B cell (primary cell): ENCODE results near the gene CNGB1. TPM values are rescaled to one million over a fixed set of nuclear protein-coding genes. Genes with fewer than 3 reads are reported as not detected.

Source experiments
- ATAC-seq: fragments of 200-7000 bp; cut with Tn5 transposase; one replicate; pipeline ENCODE4 v1.10.0; 2021; ENCODE audit warnings: low read depth, mild to moderate bottlenecking, moderate number of reproducible peaks, moderate library complexity
- CTCF ChIA-PET: fragments of 350-600 bp; sonication (Branson Sonifier 250); formaldehyde crosslinking; loops from one replicate; lab custom pipeline; 2021; ENCODE audit warnings: antibody characterized with exemption, inconsistent platforms; lab: Charles Lee
- POLR2A ChIA-PET: fragments of 350-600 bp; sonication (Branson Sonifier 250); formaldehyde crosslinking; loops from one replicate; lab custom pipeline; 2021; ENCODE audit warnings: antibody characterized with exemption; lab: Charles Lee
- DNase-seq: peaks from one replicate; pipeline ENCODE4 v3.0.0; 2013
- H2AFZ ChIP-seq: 2 replicates; pipeline ENCODE4 v1.6.1; 2012; ENCODE audit warnings: mild to moderate bottlenecking, low read depth, low read length; ENCODE audit not compliant: insufficient read depth, poor library complexity, severe bottlenecking
- H3K27ac ChIP-seq, 2 donors: 1 replicate in 1 of 2; 2 replicates in 1 of 2; pipeline ENCODE4 v1.5.1; 2012 to 2013; ENCODE audit warnings: low read length in 2 of 2, mild to moderate bottlenecking in 2 of 2, moderate library complexity in 1 of 2
- H3K27me3 ChIP-seq, 4 experiments: fragments of 200-600 bp in 1 of 4; sonication (generic) in 1 of 4; replicated peaks in 1 of 4; 1 replicate in 2 of 4; 2 replicates in 2 of 4; pipeline versions ENCODE4 v1.6.1 to v1.7.0; 2013 to 2016; ENCODE audit warnings: low read length in 3 of 4, mild to moderate bottlenecking in 2 of 4, mixed read lengths in 1 of 4, moderate library complexity in 1 of 4; ENCODE audit not compliant: insufficient read depth in 4 of 4, control insufficient read depth in 3 of 4; ENCODE audit errors: control extremely low read depth in 1 of 4
- H3K36me3 ChIP-seq, 2 experiments: replicated peaks in 1 of 2; 1 replicate in 1 of 2; 2 replicates in 1 of 2; pipeline versions ENCODE4 v1.6.1 to v1.7.1; 2013; ENCODE audit warnings: low read length in 1 of 2; ENCODE audit not compliant: insufficient read depth in 2 of 2, control insufficient read depth in 1 of 2; ENCODE audit errors: control extremely low read depth in 1 of 2, extremely low read depth in 1 of 2
- H3K4me1 ChIP-seq, 2 donors: fragments of 200-600 bp in 1 of 2; sonication (generic) in 1 of 2; 1 replicate in 1 of 2; 2 replicates in 1 of 2; pipeline versions ENCODE4 v1.5.1 to v1.6.1; 2013 to 2017; ENCODE audit warnings: low read length in 2 of 2; ENCODE audit not compliant: control insufficient read depth in 2 of 2, insufficient read depth in 2 of 2
- H3K4me2 ChIP-seq: replicated peaks from 2 replicates; pipeline ENCODE3; 2012; ENCODE audit warnings: mild to moderate bottlenecking, low read depth, low read length; ENCODE audit not compliant: poor library complexity, severe bottlenecking
- H3K4me3 ChIP-seq, 5 experiments: fragments of 200-600 bp in 1 of 5; sonication (generic) in 1 of 5; 1 replicate in 3 of 5; 2 replicates in 2 of 5; pipeline versions ENCODE4 v1.5.1 to v1.7.0; 2011 to 2016; ENCODE audit warnings: low read length in 4 of 5, mild to moderate bottlenecking in 4 of 5, low read depth in 2 of 5, control low read depth in 1 of 5, moderate library complexity in 1 of 5; ENCODE audit not compliant: insufficient read depth in 1 of 5; ENCODE audit errors: control extremely low read depth in 1 of 5, extremely low read depth in 1 of 5
- H3K79me2 ChIP-seq: fragments of 200-600 bp; sonication (generic); one replicate; pipeline ENCODE4 v1.6.0; 2016; ENCODE audit warnings: low read length; ENCODE audit not compliant: control insufficient read depth, insufficient read depth
- H3K9ac ChIP-seq: fragments of 200-600 bp; sonication (generic); 2 replicates; pipeline ENCODE4 v1.6.1; 2017; ENCODE audit warnings: mild to moderate bottlenecking, low read length, moderate library complexity
- H3K9me3 ChIP-seq, 3 donors: one replicate each; pipeline versions ENCODE4 v1.6.1 to v1.7.1; 2013; ENCODE audit warnings: low read length in 2 of 3; ENCODE audit not compliant: control insufficient read depth in 2 of 3, insufficient read depth in 1 of 3; ENCODE audit errors: control extremely low read depth in 1 of 3
- H4K20me1 ChIP-seq: 2 replicates; pipeline ENCODE4 v1.6.0; 2012; ENCODE audit warnings: mild to moderate bottlenecking, low read length; ENCODE audit not compliant: insufficient read depth, control insufficient read depth, poor library complexity, severe bottlenecking
- H3K27ac Mint-ChIP-seq: one replicate; pipeline ENCODE4 v1.8.0; 2021; ENCODE audit warnings: mixed read lengths
- H3K27me3 Mint-ChIP-seq: one replicate; pipeline ENCODE4 v1.8.0; 2021; ENCODE audit warnings: mixed read lengths
- H3K4me1 Mint-ChIP-seq: one replicate; pipeline ENCODE4 v1.8.0; 2021; ENCODE audit warnings: mixed read lengths
- H3K4me3 Mint-ChIP-seq: one replicate; pipeline ENCODE4 v1.8.0; 2021; ENCODE audit warnings: mixed read lengths
- H3K9me3 Mint-ChIP-seq: one replicate; pipeline ENCODE4 v1.8.0; 2022; ENCODE audit warnings: mixed read lengths; ENCODE audit not compliant: insufficient read depth
- CTCF ChIP-seq: fragments of 200-600 bp; IDR thresholded peaks from one replicate; pipeline ENCODE4 v1.8.0; 2022; ENCODE audit warnings: antibody characterized with exemption, mild to moderate bottlenecking
- EZH2 ChIP-seq: IDR thresholded peaks from 2 replicates; pipeline ENCODE4 v1.6.1; 2012; ENCODE audit warnings: borderline replicate concordance, low read depth, mild to moderate bottlenecking, moderate library complexity, low read length; ENCODE audit not compliant: insufficient read depth, poor library complexity, severe bottlenecking
- WGBS: methylation state at CpG from one replicate; pipeline ENCODE4 v1.1.5; 2013; ENCODE audit warnings: missing lambda C conversion rate; ENCODE audit not compliant: insufficient coverage; 5-methylcytosine and 5-hydroxymethylcytosine counted together
- intact Hi-C: fragments of 100-400 bp; cut with micrococcal nuclease; formaldehyde crosslinking; loops from one replicate; pipeline ENCODE4 v1.10.0; 2022
- polyA plus RNA-seq: library from polyadenylated mRNA; depleted of rRNA; stranded (reverse); fragments of >200 nt; gene quantifications from 2 replicates; pipeline ENCODE4 v1.2.3, GENCODE V29; 2012
- total RNA-seq, 2 donors: library from RNA; stranded (reverse); fragments of 120-200 nt in 1 of 2; gene quantifications; 1 replicate in 1 of 2; 2 replicates in 1 of 2; pipeline versions ENCODE4 v1.2.3 to v1.2.4, GENCODE V29; 2013 to 2022

Gene CNGB1
- total and polyA plus RNA-seq, 2 donors (not counting 1 experiment from before 2014, with no cell fraction given), result not detected

DNA sequence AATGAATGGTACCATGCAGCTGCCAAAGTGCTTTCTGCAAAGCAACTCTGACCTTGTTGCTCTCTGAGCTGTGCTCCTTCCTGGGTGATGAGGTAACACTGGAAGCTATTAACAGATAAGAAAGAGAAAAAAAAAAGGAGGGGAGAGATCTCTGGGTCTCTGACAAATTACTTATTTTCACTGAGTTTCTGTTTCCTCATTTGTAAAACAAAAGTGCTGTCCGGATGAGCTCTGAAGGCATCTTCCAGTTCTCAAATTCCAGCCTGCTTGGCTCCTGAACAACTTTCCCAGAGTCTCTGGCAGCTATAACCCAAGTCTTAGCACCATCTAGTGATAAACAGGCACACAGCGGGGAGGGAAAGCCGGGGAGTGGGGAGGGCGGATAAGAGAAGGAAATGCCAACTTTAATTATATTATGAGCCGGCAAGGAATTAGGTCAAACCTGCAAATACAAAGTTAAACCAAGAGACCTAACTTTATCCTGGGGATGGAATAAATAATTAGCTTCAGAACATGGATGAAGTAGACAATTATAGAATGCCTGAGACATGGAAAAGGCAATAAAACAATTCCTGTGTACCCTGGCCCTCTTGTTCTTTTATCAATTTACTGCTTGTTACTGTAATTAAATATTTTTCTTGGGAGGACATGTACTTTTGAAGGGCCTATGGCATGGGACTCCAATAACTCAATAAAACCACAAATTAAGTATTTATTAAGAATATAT is 107.3 kb downstream of the CNGB1 start:
- H3K9me3 ChIP-seq, result no peaks in the 10 kb centered on the region
- no peak overlapping the region for H3K9ac ChIP-seq
- H3K36me3 ChIP-seq, result no peaks in the 10 kb centered on the region
- CTCF ChIA-PET, result no interaction called here
- Mint-ChIP-seq H3K9me3 (no peaks in the 10 kb centered on the region), H3K4me3 (no peak overlapping the region), H3K4me1 (no peaks in the 10 kb centered on the region), H3K27me3 (peaks cover 24% of the 10 kb centered on the region), H3K27ac (no peak overlapping the region)
- ATAC-seq (no peak), DNase-seq (no peak)
- H3K4me2 ChIP-seq, result no peak overlapping the region
- WGBS, result no CpG with 5 or more reads among the region's 5 CpGs
- peaks cover 0 to 7% (median 1%) of the 10 kb centered on the region in 4 experiments for H3K27me3 ChIP-seq
- H3K4me3 ChIP-seq, result no peak overlapping the region
- POLR2A ChIA-PET, result no interaction called here
- H2AFZ ChIP-seq, result no peak overlapping the region
- no peaks in the 10 kb centered on the region for H3K79me2 ChIP-seq
- intact Hi-C loops, result no loop called here
- TF ChIP-seq CTCF (no peak), EZH2 (no peak)
- H4K20me1 ChIP-seq, result no peaks in the 10 kb centered on the region
- H3K4me1 ChIP-seq, result no peaks in the 10 kb centered on the region
- no peak overlapping the region for H3K27ac ChIP-seq

DNA sequence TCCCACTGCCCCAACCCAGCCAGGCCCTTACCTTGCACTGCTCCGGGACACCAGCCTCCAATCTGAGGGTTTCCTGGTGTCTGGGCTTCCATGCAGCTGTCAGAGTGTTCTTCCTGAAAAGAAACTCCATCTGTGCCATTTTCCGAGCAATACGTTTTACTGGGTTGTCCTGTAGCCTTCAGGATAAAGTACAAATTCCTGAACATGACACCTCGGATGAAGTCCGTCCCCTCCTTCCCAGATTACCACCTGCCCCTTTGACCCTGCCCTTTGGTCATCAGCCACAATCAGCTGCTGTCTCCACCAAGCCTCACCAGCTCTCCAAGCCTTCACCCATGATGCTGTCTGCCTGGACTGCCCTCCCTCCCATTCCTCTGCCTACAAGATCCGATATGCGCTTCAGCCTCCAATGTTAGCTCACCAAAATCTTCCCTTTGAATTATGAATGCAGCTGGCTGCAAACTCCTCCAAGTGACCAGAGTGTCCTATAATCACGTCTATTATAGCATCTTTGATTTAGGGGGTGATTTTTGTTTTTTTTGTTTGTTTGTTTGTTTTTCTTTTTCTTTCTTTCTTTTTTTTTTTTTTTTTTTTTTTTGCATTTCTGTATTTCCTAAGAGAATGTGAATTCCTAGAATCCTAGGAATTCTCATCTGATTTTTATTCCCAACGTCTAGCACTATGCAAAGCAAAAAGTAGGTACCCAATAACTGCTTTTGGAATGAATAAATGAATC is 108.1 kb downstream of the CNGB1 start:
- ChIA-PET POLR2A (no interaction called here), CTCF (interaction anchor here (1.6 kb wide), 1 partner anchor 11 kb away, joined by 6 read pairs; no protein-coding TSS in a partner anchor)
- Histone ChIP-seq H3K79me2 (no peaks in the 10 kb centered on the region), H3K4me3 (no peak overlapping the region), H3K4me1 (no peaks in the 10 kb centered on the region), H3K27ac (no peak overlapping the region), H3K36me3 (no peaks in the 10 kb centered on the region), H2AFZ (no peak overlapping the region), H3K9ac (no peak overlapping the region), H3K4me2 (no peak overlapping the region), H3K27me3 (peaks cover 0 to 7% (median 1%) of the 10 kb centered on the region in 4 experiments), H3K9me3 (no peaks in the 10 kb centered on the region), H4K20me1 (no peaks in the 10 kb centered on the region)
- ATAC-seq, result no peak
- no peak for DNase-seq
- no peak overlapping the region for H3K27ac Mint-ChIP-seq
- H3K27me3 Mint-ChIP-seq, result peaks cover 28% of the 10 kb centered on the region
- no peaks in the 10 kb centered on the region for H3K4me1 Mint-ChIP-seq
- no peaks in the 10 kb centered on the region for H3K9me3 Mint-ChIP-seq
- intact Hi-C loops, result no loop called here
- no peak overlapping the region for H3K4me3 Mint-ChIP-seq
- TF ChIP-seq CTCF (no peak), EZH2 (no peak)
- WGBS, result 84% methylated on average over 7 of the region's 9 CpGs
